BE2C (cell line): ENCODE measurements around the gene WDFY3.

ENCODE experiments used
- DNase-seq: peaks from one replicate; pipeline ENCODE4 v3.0.0-alpha.2; 2020
- H3K27me3 ChIP-seq: fragments of 250-450 bp; sonication (Bioruptor Pico); 2 replicates; pipeline ENCODE4 v1.5.1; 2020; ENCODE audit warnings: mild to moderate bottlenecking
- H3K36me3 ChIP-seq: fragments of 250-450 bp; sonication (Bioruptor Pico); 2 replicates; pipeline ENCODE4 v1.5.1; 2020; ENCODE audit warnings: mild to moderate bottlenecking
- H3K4me1 ChIP-seq: fragments of 250-450 bp; sonication (Bioruptor Pico); 2 replicates; pipeline ENCODE4 v1.5.1; 2020
- H3K4me3 ChIP-seq: 2 replicates; pipeline ENCODE4 v1.5.1; 2011; ENCODE audit warnings: low read depth, low read length
- H3K9me3 ChIP-seq: fragments of 250-450 bp; sonication (Bioruptor Pico); 2 replicates; pipeline ENCODE4 v1.5.1; 2020
- CTCF ChIP-seq: IDR thresholded peaks from 2 replicates; pipeline ENCODE4 v1.5.1; 2012; ENCODE audit warnings: mild to moderate bottlenecking, low read depth, low read length

Gene WDFY3

DNA sequence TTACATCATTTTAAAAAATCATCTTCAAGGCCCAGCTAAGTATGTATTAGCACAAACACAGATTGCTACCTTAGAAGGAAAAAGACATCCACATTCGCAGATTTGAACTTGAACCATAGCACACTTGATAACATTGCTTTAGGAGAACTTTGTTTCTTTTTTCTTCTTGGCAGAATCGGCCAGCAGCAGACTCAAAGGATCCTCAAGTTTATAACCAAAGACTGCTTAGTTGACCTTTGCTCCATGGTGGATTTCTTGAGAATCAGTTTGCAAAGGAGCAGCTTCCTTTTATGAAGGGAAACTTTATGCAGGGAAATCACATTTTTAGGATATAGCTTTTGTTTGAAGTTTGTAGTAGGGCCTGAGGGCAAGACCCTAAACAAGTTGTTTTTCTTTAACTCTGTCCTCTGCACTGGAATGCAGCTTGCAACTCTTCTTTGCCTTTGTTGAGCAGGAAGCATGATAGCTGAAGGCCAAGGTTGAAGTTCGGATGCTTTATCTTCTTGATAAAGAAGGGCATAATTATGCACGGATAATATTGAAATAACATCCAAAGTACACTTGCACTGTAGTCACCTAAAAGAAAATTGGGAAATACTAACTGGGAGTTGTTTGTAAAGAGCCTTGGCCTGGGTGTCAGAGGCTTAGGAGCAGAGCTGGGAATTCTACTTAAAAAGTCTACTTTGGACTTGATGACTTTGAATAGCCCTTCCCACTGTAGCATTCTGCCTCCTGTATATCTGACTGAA, 305.1 kb downstream of the WDFY3 start:
- H3K36me3 ChIP-seq = no peaks in the 10 kb centered on the region
- DNase-seq = no peak
- H3K27me3 ChIP-seq = no peaks in the 10 kb centered on the region
- no peaks in the 10 kb centered on the region for H3K9me3 ChIP-seq
- no peaks in the 10 kb centered on the region for H3K4me1 ChIP-seq
- no peak overlapping the region for H3K4me3 ChIP-seq
- TF ChIP-seq CTCF = no peak

DNA sequence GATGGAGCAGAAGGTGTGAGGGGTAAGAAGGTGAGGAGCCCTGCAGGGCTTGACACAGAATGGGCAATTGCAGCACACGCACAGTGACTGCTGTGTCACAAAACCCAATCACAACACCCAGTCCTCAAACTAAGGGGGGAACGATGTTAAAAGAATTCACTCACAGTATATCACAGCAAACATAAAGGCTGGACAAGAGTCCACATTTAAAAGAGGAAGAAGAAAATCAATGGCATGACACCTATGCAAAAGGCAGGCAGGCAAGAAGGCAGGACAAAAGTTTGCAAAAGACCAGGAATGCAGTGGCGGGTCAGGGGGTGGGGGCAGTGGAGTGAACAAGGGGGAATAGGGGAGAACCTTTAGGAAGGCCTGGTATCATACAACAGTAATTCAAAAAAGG, 305.9 kb downstream of the WDFY3 start:
- H3K4me3 ChIP-seq = no peak overlapping the region
- H3K4me1 ChIP-seq = no peaks in the 10 kb centered on the region
- no peaks in the 10 kb centered on the region for H3K9me3 ChIP-seq
- no peaks in the 10 kb centered on the region for H3K36me3 ChIP-seq
- TF ChIP-seq CTCF = no peak
- DNase-seq = no peak
- H3K27me3 ChIP-seq = no peaks in the 10 kb centered on the region

GRCh38 chr4:84652478-84652877, 314.0 kb downstream of the WDFY3 start:
- Histone ChIP-seq H3K9me3 (no peaks in the 10 kb centered on the region; the same call in 1 of the 2 replicates), H3K4me3 (no peak overlapping the region), H3K36me3 (no peaks in the 10 kb centered on the region), H3K4me1 (no peaks in the 10 kb centered on the region), H3K27me3 (no peaks in the 10 kb centered on the region)
- TF ChIP-seq CTCF = no peak
- no peak for DNase-seq

DNA sequence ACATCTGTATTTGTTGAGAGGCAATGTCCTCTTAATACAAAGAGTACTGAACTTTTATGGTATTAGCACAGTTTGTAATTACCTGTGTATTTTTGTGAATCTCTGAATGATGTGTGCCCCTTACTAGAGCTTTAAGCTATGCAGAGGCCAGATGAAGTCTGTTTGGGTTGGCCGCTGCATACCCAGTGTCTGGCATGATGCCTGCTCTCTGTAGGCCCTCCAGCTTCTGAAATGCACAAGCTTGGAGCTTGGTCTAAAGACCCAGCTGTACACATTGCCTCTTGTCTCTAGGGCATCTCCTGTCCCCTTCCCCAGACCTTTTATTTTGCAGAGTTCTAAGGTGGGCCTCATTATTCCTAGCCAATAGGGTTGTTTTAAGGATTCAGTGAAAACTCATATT, 315.0 kb downstream of the WDFY3 start:
- Histone ChIP-seq H3K27me3 (no peaks in the 10 kb centered on the region), H3K4me3 (no peak overlapping the region), H3K4me1 (no peaks in the 10 kb centered on the region), H3K36me3 (no peaks in the 10 kb centered on the region), H3K9me3 (no peaks in the 10 kb centered on the region; the same call in none of the 2 replicates)
- DNase-seq = no peak
- TF ChIP-seq CTCF = no peak

GRCh38 chr4:84648863-84649647, 317.4 kb downstream of the WDFY3 start:
- DNase-seq = no peak
- no peak overlapping the region for H3K4me3 ChIP-seq
- H3K9me3 ChIP-seq = no peaks in the 10 kb centered on the region; the same call in 1 of the 2 replicates
- no peaks in the 10 kb centered on the region for H3K27me3 ChIP-seq
- no peaks in the 10 kb centered on the region for H3K4me1 ChIP-seq
- no peaks in the 10 kb centered on the region for H3K36me3 ChIP-seq
- no peak for TF ChIP-seq CTCF

GRCh38 chr4:84648178-84648577, 318.3 kb downstream of the WDFY3 start:
- Histone ChIP-seq H3K4me1 (no peaks in the 10 kb centered on the region), H3K36me3 (no peaks in the 10 kb centered on the region), H3K4me3 (no peak overlapping the region), H3K27me3 (no peaks in the 10 kb centered on the region), H3K9me3 (no peaks in the 10 kb centered on the region; the same call in 1 of the 2 replicates)
- DNase-seq = no peak
- TF ChIP-seq CTCF = no peak
